Subcutaneous abdominal adipose tissue (tissue), 5 donors: Measurements from ENCODE around the gene CBFB.
A peak's percentile ranks its signal among the peaks of the same experiment; 100 is the strongest.

Source experiments
- H3K27ac ChIP-seq: one replicate; pipeline ENCODE4 v1.7.0; 2013; ENCODE audit warnings: low read depth, mild to moderate bottlenecking, inconsistent platforms, low read length, moderate library complexity
- H3K27me3 ChIP-seq, 5 donors: one replicate each; pipeline ENCODE4 v1.7.0; 2013; ENCODE audit warnings: low read length in 5 of 5, inconsistent platforms in 1 of 5; ENCODE audit not compliant: control insufficient read depth in 5 of 5, insufficient read depth in 4 of 5
- H3K36me3 ChIP-seq, 5 donors: one replicate each; pipeline ENCODE4 v1.7.0; 2013; ENCODE audit warnings: low read length in 5 of 5; ENCODE audit not compliant: control insufficient read depth in 5 of 5, insufficient read depth in 5 of 5
- H3K4me1 ChIP-seq, 5 donors: one replicate each; pipeline ENCODE4 v1.7.0; 2013; ENCODE audit warnings: low read length in 5 of 5, mild to moderate bottlenecking in 3 of 5, moderate library complexity in 1 of 5; ENCODE audit not compliant: control insufficient read depth in 5 of 5, insufficient read depth in 5 of 5
- H3K4me3 ChIP-seq, 5 donors: one replicate each; pipeline ENCODE4 v1.7.0; 2013; ENCODE audit warnings: low read length in 5 of 5, low read depth in 1 of 5
- H3K9ac ChIP-seq, 5 donors: one replicate each; pipeline ENCODE4 v1.7.0; 2013; ENCODE audit warnings: low read length in 5 of 5, mild to moderate bottlenecking in 4 of 5, moderate library complexity in 3 of 5
- H3K9me3 ChIP-seq, 5 donors: one replicate each; pipeline ENCODE4 v1.7.0; 2013; ENCODE audit warnings: low read length in 5 of 5; ENCODE audit not compliant: control insufficient read depth in 5 of 5
- donor health status: healthy.
- donor health status: healthy.
- donor health status: healthy.
- donor health status: healthy.
- donor health status: healthy.

CBFB gene

DNA sequence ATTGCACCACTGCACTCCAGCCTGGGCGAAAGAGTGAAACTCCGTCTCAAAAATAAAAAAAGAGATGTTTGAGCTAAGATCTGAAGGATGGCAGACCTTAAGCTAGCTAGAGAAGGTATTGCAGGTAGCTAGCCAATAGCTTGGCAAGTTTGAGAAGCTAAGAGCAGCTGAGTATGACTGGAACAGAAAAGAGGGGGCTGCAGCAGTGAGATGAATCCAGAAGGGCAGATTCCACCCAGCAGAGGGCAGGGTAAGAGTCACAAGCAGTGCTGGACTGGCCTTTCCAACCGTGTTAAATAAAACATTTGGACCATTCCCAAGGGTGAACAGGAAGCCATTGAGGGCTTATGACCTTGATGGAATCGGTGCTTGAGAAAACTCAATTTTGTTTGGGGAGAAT lies 75.1 kb downstream of the CBFB start:
- Histone ChIP-seq H3K27me3 (no peaks in the 10 kb centered on the region), H3K27ac (no peak overlapping the region), H3K9me3 (no peaks in the 10 kb centered on the region), H3K9ac (no peak overlapping the region), H3K36me3 (peaks cover 0 to 9% (median 5%) of the 10 kb centered on the region in 5 donors), H3K4me3 (no peak overlapping the region), H3K4me1 (peaks cover 0 to 19% (median 16%) of the 10 kb centered on the region in 5 donors)

DNA sequence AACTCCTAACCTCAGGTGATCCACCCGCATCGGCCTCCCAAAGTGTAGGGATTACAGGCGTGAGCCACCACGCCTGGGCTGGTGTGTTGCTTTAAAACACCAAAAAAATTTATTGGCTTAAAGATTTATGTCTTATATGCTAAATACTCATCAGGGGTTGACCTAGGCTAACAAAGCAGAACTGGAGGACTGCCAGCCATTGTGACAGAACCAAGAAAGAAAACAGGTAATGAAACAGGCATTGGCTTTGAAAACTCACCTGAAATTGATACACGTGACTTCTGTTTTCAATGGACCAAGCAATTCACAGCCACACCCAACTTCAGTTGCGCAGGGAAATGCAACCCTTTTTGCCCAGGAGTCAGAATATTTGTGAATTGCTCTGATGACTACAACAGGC lies 75.9 kb downstream of the CBFB start:
- peaks cover 0 to 5% (median 1%) of the 10 kb centered on the region in 5 donors for H3K36me3 ChIP-seq
- peaks cover 0 to 25% (median 21%) of the 10 kb centered on the region in 5 donors for H3K4me1 ChIP-seq
- H3K4me3 ChIP-seq = no peak overlapping the region
- no peaks in the 10 kb centered on the region for H3K9me3 ChIP-seq
- H3K27me3 ChIP-seq = no peaks in the 10 kb centered on the region
- peak overlapping the region; percentile 3 for H3K27ac ChIP-seq
- H3K9ac ChIP-seq = no peak overlapping the region

DNA sequence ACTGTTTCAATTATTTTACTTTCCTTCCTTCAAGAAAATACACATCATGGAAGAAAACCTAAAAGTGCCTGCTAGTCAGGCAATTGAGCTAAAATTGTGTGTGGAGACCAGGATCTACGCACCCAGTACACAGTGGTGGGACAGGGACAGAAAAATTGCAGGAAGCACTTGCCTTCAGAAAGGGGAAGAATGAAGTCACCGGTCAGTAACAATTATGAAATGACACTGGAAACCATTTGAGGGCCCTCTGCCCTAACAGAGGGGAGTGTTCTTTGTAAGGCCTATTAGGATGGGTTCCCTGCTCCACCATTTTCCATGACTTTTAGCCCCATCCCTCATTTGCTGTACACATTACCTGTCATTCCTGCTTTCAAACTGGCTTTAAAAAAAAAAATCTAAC lies 76.3 kb downstream of the CBFB start:
- Histone ChIP-seq H3K4me1 (peaks cover 0 to 27% (median 24%) of the 10 kb centered on the region in 5 donors), H3K36me3 (peaks cover 0 to 2% (median 0%) of the 10 kb centered on the region in 5 donors), H3K9ac (no peak overlapping the region), H3K4me3 (no peak overlapping the region), H3K9me3 (no peaks in the 10 kb centered on the region), H3K27ac (peak overlapping the region; percentile 3), H3K27me3 (no peaks in the 10 kb centered on the region)

DNA sequence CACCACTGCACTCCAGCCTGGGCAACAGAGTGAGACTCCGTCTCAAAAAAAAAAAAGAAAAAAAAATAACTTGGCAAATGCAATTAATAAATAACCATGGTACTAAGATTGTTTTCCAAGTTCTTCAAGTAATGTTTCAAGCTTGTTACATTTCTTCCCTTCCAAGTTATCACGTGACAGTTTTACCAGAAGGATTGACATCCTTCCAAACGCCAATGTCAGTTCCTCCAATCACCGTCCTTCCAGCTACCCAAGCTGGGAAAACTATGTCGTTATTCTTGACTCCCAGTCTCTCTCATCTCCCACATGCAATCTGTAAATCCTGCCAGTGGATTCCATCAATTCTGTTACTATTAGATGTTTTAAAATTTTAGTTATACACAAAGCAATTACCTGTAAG lies 76.9 kb downstream of the CBFB start:
- H3K36me3 ChIP-seq = no peaks in the 10 kb centered on the region
- peak overlapping the region in 1 of 5 donors; percentile 9 for H3K9ac ChIP-seq
- H3K27me3 ChIP-seq = no peaks in the 10 kb centered on the region
- H3K27ac ChIP-seq = no peak overlapping the region
- no peak overlapping the region for H3K4me3 ChIP-seq
- no peaks in the 10 kb centered on the region for H3K9me3 ChIP-seq
- H3K4me1 ChIP-seq = peaks cover 0 to 34% (median 30%) of the 10 kb centered on the region in 5 donors

DNA sequence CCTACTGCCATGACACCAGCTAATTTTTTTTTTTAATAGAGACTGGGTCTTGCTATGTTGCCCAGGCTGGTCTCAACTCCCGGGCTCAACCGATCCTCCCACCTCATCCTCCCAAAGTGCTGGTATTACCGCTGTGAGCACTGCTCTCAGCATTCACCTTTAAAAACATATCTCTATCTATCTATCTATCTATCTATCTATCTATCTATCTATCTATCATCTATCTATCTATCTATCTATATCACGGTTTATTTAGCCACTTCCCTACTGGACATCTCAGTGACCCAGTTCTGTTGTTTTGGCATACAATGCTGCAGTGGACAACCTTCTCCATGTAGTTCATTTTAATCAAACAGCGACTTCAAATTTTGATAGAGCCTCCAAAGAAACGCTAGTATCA lies 79.5 kb downstream of the CBFB start:
- H3K36me3 ChIP-seq = peaks cover 0 to 9% (median 2%) of the 10 kb centered on the region in 5 donors
- no peak overlapping the region for H3K27ac ChIP-seq
- peaks cover 0 to 52% (median 37%) of the 10 kb centered on the region in 5 donors for H3K4me1 ChIP-seq
- no peaks in the 10 kb centered on the region for H3K9me3 ChIP-seq
- H3K9ac ChIP-seq = no peak overlapping the region
- H3K4me3 ChIP-seq = no peak overlapping the region
- H3K27me3 ChIP-seq = no peaks in the 10 kb centered on the region

DNA sequence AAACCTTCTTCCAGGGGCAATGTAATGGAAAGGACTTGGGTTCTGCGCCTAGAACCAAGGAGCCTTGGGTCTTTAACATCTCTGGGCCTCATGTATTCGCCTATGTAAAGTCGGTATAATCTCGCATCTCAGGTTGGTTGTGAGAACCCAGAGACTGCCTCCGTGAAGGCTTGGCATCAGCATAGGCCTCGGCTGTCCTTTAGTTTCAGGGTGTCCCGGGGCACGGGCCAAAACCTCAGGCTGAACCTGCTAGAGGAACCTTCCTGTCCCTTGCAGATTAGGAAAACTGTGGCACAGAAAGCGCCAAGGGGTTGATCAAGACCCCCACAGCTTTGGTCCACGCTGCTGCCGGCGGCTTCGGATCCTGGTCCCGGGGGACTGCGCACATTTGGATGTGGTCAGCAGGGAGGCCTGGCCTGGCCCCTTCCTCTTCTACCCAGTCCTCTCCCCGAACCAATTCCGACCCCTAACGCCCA lies 80.0 kb downstream of the CBFB start:
- H3K4me3 ChIP-seq = peak overlapping the region; percentile 83 to 98 (median 95)
- H3K4me1 ChIP-seq = peaks cover 0 to 51% (median 36%) of the 10 kb centered on the region in 5 donors
- H3K9me3 ChIP-seq = no peaks in the 10 kb centered on the region
- peaks cover 0 to 9% (median 2%) of the 10 kb centered on the region in 5 donors for H3K36me3 ChIP-seq
- peak overlapping the region; percentile 83 for H3K27ac ChIP-seq
- H3K27me3 ChIP-seq = no peaks in the 10 kb centered on the region
- peak overlapping the region in 4 of 5 donors; percentile 89 to 98 (median 94) for H3K9ac ChIP-seq

DNA sequence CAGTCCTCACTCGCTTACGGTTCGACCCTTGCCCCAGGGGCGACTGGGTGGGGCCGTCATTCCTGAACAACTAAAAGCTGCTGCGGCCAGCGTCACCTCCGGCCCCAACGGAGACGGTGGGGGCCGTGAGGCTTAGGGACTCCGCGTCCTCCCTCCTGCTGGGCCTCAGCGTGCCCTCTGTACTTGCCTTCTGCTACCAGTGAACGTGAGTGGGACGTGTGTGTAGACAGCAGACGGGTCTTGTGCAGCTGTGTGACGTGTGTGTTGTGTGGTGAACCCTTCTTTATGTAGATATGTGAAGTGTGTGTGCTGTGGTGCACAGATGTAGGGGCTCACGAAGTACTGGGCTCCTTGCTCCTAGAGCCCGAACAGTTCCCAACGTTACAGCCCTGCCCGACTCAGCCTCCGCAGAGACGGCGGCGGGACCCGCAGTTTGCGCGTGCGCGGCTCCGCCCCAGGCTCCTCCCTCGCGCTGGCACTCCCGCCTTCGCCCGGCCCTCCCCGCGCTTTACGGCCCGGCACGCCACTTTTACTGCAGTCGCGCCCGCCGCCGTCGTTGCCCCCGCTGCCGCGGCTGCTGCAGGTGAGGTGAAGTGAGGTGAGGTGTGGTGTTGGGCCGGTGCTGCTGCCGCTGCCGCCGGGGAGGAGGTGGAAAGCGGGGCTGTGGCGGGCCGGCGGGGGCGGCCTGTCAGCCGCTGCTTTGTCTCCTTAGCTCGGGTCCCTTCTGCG lies 80.6 kb downstream of the CBFB start, which contains the start of gene PHAF1:
PHAF1 (plus strand) TSS at position 535 of the 729 bp plus-strand sequence. CDS start 235 bp downstream, outside the sequence.
- Histone ChIP-seq H3K4me1 (peaks cover 0 to 47% (median 32%) of the 10 kb centered on the region in 5 donors), H3K27ac (peak within 1 kb of the TSS; percentile 83), H3K9ac (peak within 1 kb of the TSS; percentile 89 to 98 (median 92)), H3K9me3 (no peaks in the 10 kb centered on the region), H3K4me3 (peak within 1 kb of the TSS; percentile 83 to 98 (median 95)), H3K36me3 (peaks cover 0 to 9% (median 2%) of the 10 kb centered on the region in 5 donors), H3K27me3 (no peaks in the 10 kb centered on the region)

DNA sequence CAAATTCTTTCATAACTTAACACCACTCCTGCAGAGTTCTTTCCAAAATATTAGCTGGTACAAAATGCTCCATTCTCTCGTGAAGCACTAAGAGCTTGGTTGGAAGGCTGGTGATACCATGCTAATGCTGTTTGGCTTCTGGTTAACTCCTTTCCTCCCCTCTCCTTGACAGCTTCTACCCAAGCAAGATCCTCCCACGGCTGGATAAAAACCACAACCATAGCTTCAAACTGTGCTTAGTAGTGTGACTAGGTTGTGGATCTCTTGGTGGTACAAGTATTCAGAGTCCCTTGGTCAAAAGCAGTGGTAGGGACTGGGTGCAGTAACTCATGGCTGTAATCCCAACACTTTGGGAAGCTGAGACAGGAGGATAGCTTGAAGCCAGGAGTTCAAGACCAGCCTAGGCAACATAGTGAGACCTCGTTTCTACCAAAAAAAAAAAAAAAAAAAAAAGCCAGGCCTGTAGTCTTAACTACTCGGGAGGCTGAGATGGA lies 83.0 kb downstream of the CBFB start:
- H3K27ac ChIP-seq = no peak overlapping the region
- no peaks in the 10 kb centered on the region for H3K9me3 ChIP-seq
- H3K9ac ChIP-seq = peak overlapping the region in 2 of 5 donors; percentile 20 to 52
- peaks cover 0 to 42% (median 26%) of the 10 kb centered on the region in 5 donors for H3K4me1 ChIP-seq
- peaks cover 0 to 9% (median 3%) of the 10 kb centered on the region in 5 donors for H3K36me3 ChIP-seq
- H3K27me3 ChIP-seq = no peaks in the 10 kb centered on the region
- no peak overlapping the region for H3K4me3 ChIP-seq

DNA sequence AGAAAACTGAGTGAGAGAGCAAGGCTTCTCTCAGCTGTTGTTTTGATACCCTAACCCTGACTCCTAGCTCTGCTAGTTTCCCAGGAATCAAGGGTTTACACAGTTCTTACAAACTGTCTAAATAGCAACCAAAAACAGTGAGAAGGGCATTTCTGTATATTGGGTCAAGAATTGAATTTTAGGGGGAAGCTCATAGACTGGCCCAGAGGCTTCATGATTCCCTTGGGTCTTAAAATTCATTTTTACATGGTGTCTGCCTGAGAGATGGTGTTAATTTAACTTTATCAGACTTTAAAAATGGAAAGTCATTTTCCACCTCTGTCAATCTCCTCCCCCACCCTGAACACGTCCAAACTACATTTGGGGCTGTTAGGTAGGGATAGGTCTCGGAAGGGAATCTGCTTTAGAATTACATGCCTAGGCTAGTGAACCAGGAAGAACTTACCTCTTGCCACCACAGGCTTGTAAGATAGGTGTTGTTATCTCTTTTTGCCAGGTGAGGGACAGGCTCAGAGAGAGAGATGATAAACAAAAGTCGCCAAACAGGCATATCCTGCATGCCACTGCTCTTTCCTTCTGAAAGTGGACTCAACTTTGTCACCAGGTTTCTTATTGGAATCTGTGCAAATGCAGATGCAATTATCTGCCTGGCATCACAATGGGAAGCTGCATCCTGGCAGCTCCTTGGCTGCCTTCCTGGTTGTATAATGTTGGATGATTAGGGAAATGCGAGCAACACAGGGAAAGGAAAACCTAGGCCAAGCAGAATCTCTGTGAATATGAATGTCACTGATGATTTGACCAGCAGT lies 83.8 kb downstream of the CBFB start:
- no peaks in the 10 kb centered on the region for H3K27me3 ChIP-seq
- peaks cover 0 to 42% (median 26%) of the 10 kb centered on the region in 5 donors for H3K4me1 ChIP-seq
- no peak overlapping the region for H3K4me3 ChIP-seq
- peak overlapping the region in 1 of 5 donors; percentile 52 for H3K9ac ChIP-seq
- no peak overlapping the region for H3K27ac ChIP-seq
- no peaks in the 10 kb centered on the region for H3K9me3 ChIP-seq
- peaks cover 0 to 9% (median 3%) of the 10 kb centered on the region in 5 donors for H3K36me3 ChIP-seq
